PC-3 (cell line): ENCODE results near the gene SHLD2. TPM values are rescaled to one million over a fixed set of nuclear protein-coding genes. Genes with fewer than 3 reads are reported as not detected.
"Not testable (repeated sequence)": the region's sequence is repeated elsewhere in the genome, so short reads cannot be mapped to it uniquely, and the experiment has no call there.

ENCODE experiments used
- ATAC-seq: fragments of 200-7000 bp; cut with Tn5 transposase; 2 replicates; pipeline ENCODE4 v1.9.1; 2020; ENCODE audit warnings: mild to moderate bottlenecking, moderate library complexity
- BruUV-seq: library from RNA; stranded (reverse); fragments of 400-500 nt; replicated peaks from 2 replicates; lab custom pipeline; 2021; lab: Mats Ljungman, UMichigan
- CTCF ChIA-PET: fragments of 300-600 bp; sonication (Branson Sonifier 250); formaldehyde crosslinking; loops from one replicate; lab custom pipeline; 2022; ENCODE audit warnings: antibody characterized with exemption; lab: Charles Lee
- POLR2A ChIA-PET: fragments of 300-600 bp; sonication (Branson Sonifier 250); formaldehyde crosslinking; loops from one replicate; lab custom pipeline; 2022; ENCODE audit warnings: antibody characterized with exemption; ENCODE audit not compliant: unreplicated experiment; lab: Charles Lee
- DNase-seq: peaks from one replicate; pipeline ENCODE4 v3.0.0-alpha.2; 2015
- H2AFZ ChIP-seq: fragments of 300-600 bp; sonication (generic); 2 replicates; pipeline ENCODE4 v1.6.0; 2016; ENCODE audit warnings: antibody characterized with exemption, low read length
- H3F3A ChIP-seq: fragments of 300-600 bp; sonication (generic); one replicate; pipeline ENCODE4 v1.6.0; 2017; ENCODE audit warnings: antibody characterized with exemption, low read length, control low read depth, mild to moderate bottlenecking; ENCODE audit not compliant: unreplicated experiment
- H3K27ac ChIP-seq: fragments of 300-600 bp; sonication (generic); 2 replicates; pipeline ENCODE4 v1.5.1; 2016; ENCODE audit warnings: mild to moderate bottlenecking, low read length
- H3K27me3 ChIP-seq: fragments of 300-600 bp; sonication (generic); 2 replicates; pipeline ENCODE4 v1.6.1; 2016; ENCODE audit warnings: low read length, mixed read lengths
- H3K36me3 ChIP-seq: fragments of 300-600 bp; sonication (generic); 2 replicates; pipeline ENCODE4 v1.6.1; 2016; ENCODE audit warnings: low read depth, mixed run types, low read length, mixed read lengths
- H3K4me1 ChIP-seq: fragments of 300-600 bp; sonication (generic); 2 replicates; pipeline ENCODE4 v1.5.1; 2016; ENCODE audit warnings: low read length; ENCODE audit not compliant: insufficient read depth
- H3K4me2 ChIP-seq: fragments of 300-600 bp; sonication (generic); 2 replicates; pipeline ENCODE4 v1.6.0; 2016; ENCODE audit warnings: low read length
- H3K4me3 ChIP-seq: fragments of 300-600 bp; sonication (generic); 2 replicates; pipeline ENCODE4 v1.5.1; 2016; ENCODE audit warnings: mild to moderate bottlenecking, low read length, mixed read lengths
- H3K79me2 ChIP-seq: fragments of 300-600 bp; sonication (generic); 2 replicates; pipeline ENCODE4 v1.6.1; 2017; ENCODE audit warnings: low read length, mixed read lengths
- H3K9ac ChIP-seq: fragments of 300-600 bp; sonication (generic); 2 replicates; pipeline ENCODE4 v1.6.0; 2016; ENCODE audit warnings: mild to moderate bottlenecking, low read length
- H3K9me2 ChIP-seq: fragments of 300-600 bp; sonication (generic); replicated peaks from 2 replicates; pipeline ENCODE4 v1.6.1; 2016; ENCODE audit warnings: mixed run types, low read length, mixed read lengths
- H3K9me3 ChIP-seq: fragments of 300-600 bp; sonication (generic); 2 replicates; pipeline ENCODE4 v1.6.1; 2016; ENCODE audit warnings: low read length, mixed read lengths
- H4K20me1 ChIP-seq: fragments of 300-600 bp; sonication (generic); 2 replicates; pipeline ENCODE4 v1.6.1; 2016; ENCODE audit warnings: low read length, mixed read lengths
- intact Hi-C: fragments of 100-400 bp; cut with micrococcal nuclease; formaldehyde crosslinking; loops from 2 replicates; pipeline ENCODE4 v1.9.0; 2023
- total RNA-seq: library from RNA; depleted of rRNA; stranded (reverse); fragments of >200 nt; gene quantifications from 2 replicates; pipeline ENCODE4 v1.2.3, GENCODE V29; 2014; rRNA removed

SHLD2 gene
- total RNA-seq, 1 experiment from 2014 or later = 16.0 TPM

DNA sequence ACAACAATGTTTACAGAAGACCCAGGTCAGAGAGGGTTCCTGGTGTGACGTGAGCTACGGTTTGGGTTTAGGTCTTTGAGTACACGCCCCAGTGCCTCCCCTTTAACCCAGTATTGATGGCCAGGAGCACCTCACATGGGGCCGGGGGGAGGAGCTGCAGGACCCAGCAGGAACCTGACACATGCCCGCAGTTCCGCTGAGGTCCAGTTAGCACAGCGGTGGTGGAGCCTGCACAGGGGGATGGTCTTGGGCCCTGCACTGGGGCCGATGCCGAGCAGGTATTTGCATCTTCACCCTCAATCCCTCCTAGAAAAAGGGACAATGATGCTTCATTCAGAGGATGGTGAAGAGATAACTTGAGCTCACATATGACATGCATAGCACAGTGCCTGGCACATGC, 134.2 kb downstream of the SHLD2 start:
- H4K20me1 ChIP-seq = not testable (repeated sequence)

DNA sequence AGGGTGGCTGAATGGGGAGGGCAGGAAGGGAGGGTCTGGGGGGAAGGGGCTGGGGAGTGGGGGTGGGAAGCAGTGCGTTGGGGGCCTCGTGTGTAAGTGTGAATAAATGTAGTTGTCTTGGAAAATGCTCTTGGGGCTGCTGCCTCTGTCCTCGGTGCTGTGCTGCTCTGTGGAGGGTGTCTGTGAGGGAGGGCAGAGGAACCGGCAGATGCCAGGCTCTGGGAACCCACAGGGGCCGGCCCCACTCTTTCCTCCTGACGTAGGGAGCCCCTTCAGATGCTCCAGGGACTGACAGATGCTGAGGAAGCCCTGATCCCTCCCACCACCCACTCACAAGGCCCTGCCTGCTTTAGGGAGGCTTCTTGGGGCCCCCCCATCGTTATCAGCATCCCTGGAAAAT, 139.8 kb downstream of the SHLD2 start:
- ATAC-seq, intact Hi-C loops, H3K27ac ChIP-seq: not testable (repeated sequence)

More for the DNA sequence above, 134.2 kb downstream of the SHLD2 start:
- H3K9ac ChIP-seq, H3K27me3 ChIP-seq, H3K4me2 ChIP-seq, POLR2A ChIA-PET, H3K27ac ChIP-seq, BruUV-seq, H3K9me3 ChIP-seq, H2AFZ ChIP-seq, H3K9me2 ChIP-seq, H3K36me3 ChIP-seq, H3K4me1 ChIP-seq, H3K4me3 ChIP-seq, DNase-seq, H3F3A ChIP-seq, H3K79me2 ChIP-seq, intact Hi-C loops, CTCF ChIA-PET, ATAC-seq: not testable (repeated sequence)

DNA sequence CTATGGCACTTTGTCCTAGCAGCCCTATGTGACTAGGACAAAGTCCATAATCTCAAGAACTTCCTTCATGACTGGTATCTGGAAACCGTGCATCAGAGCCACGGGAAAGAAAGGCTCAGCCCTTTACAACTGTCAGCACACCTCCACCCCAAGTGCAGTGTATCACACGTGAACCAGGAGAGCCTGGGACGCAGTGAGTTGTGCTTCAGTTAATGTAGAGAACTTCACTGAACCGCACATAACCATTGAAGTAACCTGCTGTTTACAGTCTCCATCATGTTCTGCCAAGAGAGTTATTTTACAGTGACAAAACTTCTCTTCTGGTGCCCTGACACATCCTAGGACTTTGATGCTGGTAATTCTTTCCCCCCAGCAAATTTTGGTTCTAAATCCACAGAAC, 142.2 kb downstream of the SHLD2 start:
- H3F3A ChIP-seq, ATAC-seq, H4K20me1 ChIP-seq, H3K4me1 ChIP-seq, H3K79me2 ChIP-seq, BruUV-seq, H3K36me3 ChIP-seq, DNase-seq, intact Hi-C loops, H3K9ac ChIP-seq, H3K9me3 ChIP-seq, H3K27ac ChIP-seq, POLR2A ChIA-PET, H3K27me3 ChIP-seq, H2AFZ ChIP-seq, H3K4me3 ChIP-seq, H3K9me2 ChIP-seq, CTCF ChIA-PET, H3K4me2 ChIP-seq: not testable (repeated sequence)

More for the DNA sequence above, 139.8 kb downstream of the SHLD2 start:
- H3K9me3 ChIP-seq, H3K4me2 ChIP-seq, H4K20me1 ChIP-seq, BruUV-seq, H3K4me3 ChIP-seq, H3K36me3 ChIP-seq, H3K79me2 ChIP-seq, H3K9me2 ChIP-seq, CTCF ChIA-PET, H3K27me3 ChIP-seq, H3K4me1 ChIP-seq, H2AFZ ChIP-seq, POLR2A ChIA-PET, H3F3A ChIP-seq, H3K9ac ChIP-seq, DNase-seq: not testable (repeated sequence)

DNA sequence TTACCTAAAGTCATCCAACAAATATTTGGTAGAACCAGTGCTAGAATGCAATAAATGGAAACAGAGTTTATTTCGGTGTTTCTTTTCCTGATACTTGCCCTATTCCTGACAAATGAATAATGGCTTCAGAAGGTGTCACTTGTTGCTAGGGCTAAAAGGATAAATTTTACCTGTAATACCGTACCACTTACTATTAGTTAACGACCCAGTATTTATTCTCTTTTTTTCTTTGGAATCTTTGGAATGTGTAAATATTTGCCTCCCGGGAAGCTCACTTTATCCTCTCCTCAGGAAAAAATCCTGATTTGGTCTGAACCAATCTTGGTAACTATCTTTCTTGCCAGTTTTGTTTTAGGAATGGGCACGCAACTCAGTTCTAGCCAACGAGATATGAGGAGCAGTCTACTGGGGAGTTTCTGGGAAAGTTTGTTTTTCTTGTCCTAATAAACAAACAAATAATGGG, 144.4 kb downstream of the SHLD2 start:
- H3K9me2 ChIP-seq, H3F3A ChIP-seq, H3K79me2 ChIP-seq, H3K4me3 ChIP-seq, H3K27ac ChIP-seq, H2AFZ ChIP-seq, intact Hi-C loops, H3K9me3 ChIP-seq, H3K9ac ChIP-seq, H4K20me1 ChIP-seq, BruUV-seq, H3K4me1 ChIP-seq, H3K4me2 ChIP-seq, POLR2A ChIA-PET, H3K27me3 ChIP-seq, H3K36me3 ChIP-seq, CTCF ChIA-PET: not testable (repeated sequence)
- DNase-seq (peak; percentile 0), ATAC-seq (peak; percentile 53)

Other genes with a start within 250 kb of the SHLD2 start
- 1.9 and 6.7 TPM in 2 replicates for gene MMRN2, start 137.6 kb upstream of the SHLD2 start, total RNA-seq
- gene SNCG, start 136.6 kb upstream of the SHLD2 start, total RNA-seq = 0.86 and 2.7 TPM in 2 replicates
- gene ADIRF, start 126.7 kb upstream of the SHLD2 start, total RNA-seq = 252 and 259 TPM in 2 replicates
- gene FAM25A, start 74.9 kb upstream of the SHLD2 start, total RNA-seq = 6.6 and 11.4 TPM in 2 replicates
- 67.9 and 75.9 TPM in 2 replicates for gene GLUD1, start 363 bp upstream of the SHLD2 start, total RNA-seq
- 0.18 and 0.86 TPM in 2 replicates for gene NUTM2A, start 130.2 kb downstream of the SHLD2 start, total RNA-seq